A673 (cell line): ENCODE data around the gene PTGER1.

Experiments
- CTCF ChIP-seq: fragments of 300-800, 200-600 bp; sonication (generic); conservative IDR thresholded peaks from 2 replicates; pipeline ENCODE4 v1.5.1; 2017; ENCODE audit warnings: low read depth, mild to moderate bottlenecking, antibody characterized with exemption, low read length, moderate library complexity, mixed read lengths
- EZH2 ChIP-seq: fragments of 200-600 bp; sonication (generic); IDR thresholded peaks from 2 replicates; pipeline ENCODE4 v1.6.1; 2017; ENCODE audit warnings: borderline replicate concordance, low read depth, mild to moderate bottlenecking, mixed read lengths, antibody characterized with exemption, low read length; ENCODE audit not compliant: poor library complexity, severe bottlenecking

- TF ChIP-seq CTCF = no peak
- TF ChIP-seq EZH2 = no peak
These were observed 22.2 kb upstream of the PTGER1 start for GRCh38 chr19:14497228-14497921.
